Esophagus squamous epithelium (tissue), 4 donors: ENCODE measurements around the gene SEPTIN10.

Source experiments
- POLR2A ChIP-seq, 4 donors: fragments of 450-650 bp; IDR thresholded peaks; one replicate each; pipeline ENCODE4 v1.6.1; 2017; ENCODE audit warnings: antibody characterized with exemption in 4 of 4, mild to moderate bottlenecking in 4 of 4, moderate library complexity in 3 of 4
- TF ChIP-seq, protein P1 (sequence below), 6 experiments: fragments of 450-650 bp in 4 of 6; fragments of 200-600 bp in 2 of 6; sonication (generic) in 2 of 6; IDR thresholded peaks; one replicate each; pipeline ENCODE4 v1.5.1; 2016 to 2019; ENCODE audit warnings: antibody characterized with exemption in 6 of 6, mild to moderate bottlenecking in 4 of 6, moderate library complexity in 4 of 6

DNA sequence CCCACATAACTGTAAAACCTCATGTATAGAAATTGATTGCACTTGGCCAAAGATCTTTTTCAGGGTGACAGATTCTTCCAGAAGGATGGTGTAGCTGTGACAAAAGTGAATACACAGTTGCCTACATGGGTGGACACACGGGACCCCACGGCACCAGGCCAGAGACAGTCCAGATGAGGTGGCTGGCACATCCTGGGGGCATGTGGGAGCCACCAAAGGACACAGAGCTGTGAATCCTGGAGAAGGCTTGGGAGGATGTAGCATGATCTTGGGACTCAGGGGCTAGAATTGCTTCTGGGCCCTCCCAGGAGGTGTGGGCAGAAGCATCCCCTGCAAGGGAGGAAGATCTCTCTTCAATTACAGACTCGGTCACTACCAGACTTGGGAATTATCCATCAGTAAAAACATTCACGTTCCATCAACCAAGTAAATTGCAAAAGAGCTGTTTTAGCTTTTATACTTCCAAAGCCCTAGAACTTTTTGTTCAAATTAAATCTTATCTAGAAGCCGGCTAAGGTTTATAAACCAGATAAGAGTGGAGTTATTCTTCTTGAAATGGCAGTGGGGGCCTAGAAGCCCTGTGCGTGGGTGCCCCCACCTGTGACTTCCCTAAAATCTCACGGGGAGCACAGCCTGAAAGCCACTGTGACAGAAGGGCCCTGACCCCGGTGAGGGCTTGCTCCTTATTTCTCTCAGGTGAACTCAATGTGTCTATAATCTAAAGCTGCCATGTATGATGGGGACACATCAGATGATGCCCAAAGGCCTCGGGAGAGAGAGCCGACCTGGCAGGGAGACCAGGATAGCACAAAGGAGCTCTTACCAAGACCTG lies 81.7 kb downstream of the SEPTIN10 start:
- TF ChIP-seq, protein P1, sequence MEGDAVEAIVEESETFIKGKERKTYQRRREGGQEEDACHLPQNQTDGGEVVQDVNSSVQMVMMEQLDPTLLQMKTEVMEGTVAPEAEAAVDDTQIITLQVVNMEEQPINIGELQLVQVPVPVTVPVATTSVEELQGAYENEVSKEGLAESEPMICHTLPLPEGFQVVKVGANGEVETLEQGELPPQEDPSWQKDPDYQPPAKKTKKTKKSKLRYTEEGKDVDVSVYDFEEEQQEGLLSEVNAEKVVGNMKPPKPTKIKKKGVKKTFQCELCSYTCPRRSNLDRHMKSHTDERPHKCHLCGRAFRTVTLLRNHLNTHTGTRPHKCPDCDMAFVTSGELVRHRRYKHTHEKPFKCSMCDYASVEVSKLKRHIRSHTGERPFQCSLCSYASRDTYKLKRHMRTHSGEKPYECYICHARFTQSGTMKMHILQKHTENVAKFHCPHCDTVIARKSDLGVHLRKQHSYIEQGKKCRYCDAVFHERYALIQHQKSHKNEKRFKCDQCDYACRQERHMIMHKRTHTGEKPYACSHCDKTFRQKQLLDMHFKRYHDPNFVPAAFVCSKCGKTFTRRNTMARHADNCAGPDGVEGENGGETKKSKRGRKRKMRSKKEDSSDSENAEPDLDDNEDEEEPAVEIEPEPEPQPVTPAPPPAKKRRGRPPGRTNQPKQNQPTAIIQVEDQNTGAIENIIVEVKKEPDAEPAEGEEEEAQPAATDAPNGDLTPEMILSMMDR (IDR thresholded peaks at IDR 0.05) = no peak
- TF ChIP-seq POLR2A (IDR thresholded peaks at IDR 0.05) = no peak
